SK-N-SH treated with all-trans-retinoic acid at 6 μM for 48 hours (cell line): ENCODE results near the gene HSD17B11.

ENCODE experiments used
- ATAC-seq: fragments of 200-7000 bp; cut with Tn5 transposase; 3 replicates; pipeline ENCODE4 v1.9.1; 2020; ENCODE audit warnings: mild to moderate bottlenecking, moderate library complexity
- ARNTL ChIP-seq: fragments of 450-650 bp; formaldehyde crosslinking; IDR thresholded peaks from 2 replicates; pipeline ENCODE4 v1.5.0; 2020; ENCODE audit warnings: low read depth, mild to moderate bottlenecking, moderate library complexity, borderline replicate concordance
- BACH2 ChIP-seq: fragments of 250-450 bp; sonication (Bioruptor Pico); IDR thresholded peaks from 2 replicates; pipeline ENCODE4 v1.9.0; 2021; ENCODE audit warnings: mild to moderate bottlenecking, borderline replicate concordance
- ESRRG ChIP-seq: fragments of 250-450 bp; sonication (Bioruptor Pico); IDR thresholded peaks from 2 replicates; pipeline ENCODE4 v1.6.1; 2021; ENCODE audit warnings: mild to moderate bottlenecking
- GLIS3 ChIP-seq: fragments of 250-450 bp; sonication (Bioruptor Pico); IDR thresholded peaks from 2 replicates; pipeline ENCODE4 v1.5.0; 2020; ENCODE audit warnings: mild to moderate bottlenecking, moderate library complexity
- ISL1 ChIP-seq: fragments of 250-450 bp; sonication (Bioruptor Pico); IDR thresholded peaks from 2 replicates; pipeline ENCODE4 v2.1.2; 2022; ENCODE audit warnings: mild to moderate bottlenecking, moderate library complexity
- OSR1 ChIP-seq: fragments of 250-450 bp; sonication (Bioruptor Pico); IDR thresholded peaks from 2 replicates; pipeline ENCODE4 v1.8.0; 2022; ENCODE audit warnings: moderate library complexity, mild to moderate bottlenecking, inconsistent platforms
- RARB ChIP-seq: fragments of 250-450 bp; sonication (Bioruptor Pico); IDR thresholded peaks from 2 replicates; pipeline ENCODE4 v1.8.0; 2021; ENCODE audit warnings: mild to moderate bottlenecking, moderate library complexity
- SNAI2 ChIP-seq: fragments of 250-450 bp; sonication (Bioruptor Pico); IDR thresholded peaks from 2 replicates; pipeline ENCODE4 v1.5.0; 2020; ENCODE audit warnings: mild to moderate bottlenecking, moderate library complexity
- TCF4 ChIP-seq: fragments of 250-450 bp; sonication (Bioruptor Pico); IDR thresholded peaks from 2 replicates; pipeline ENCODE4 v1.8.0; 2021; ENCODE audit warnings: mild to moderate bottlenecking, moderate library complexity, borderline replicate concordance
- TOX ChIP-seq: fragments of 250-450 bp; sonication (Bioruptor Pico); IDR thresholded peaks from 2 replicates; pipeline ENCODE4 v1.8.0; 2021; ENCODE audit warnings: mild to moderate bottlenecking, moderate library complexity, borderline replicate concordance
- ZC3H10 ChIP-seq: fragments of 250-450 bp; sonication (Bioruptor Pico); IDR thresholded peaks from 2 replicates; pipeline ENCODE4 v1.5.1; 2021; ENCODE audit warnings: mild to moderate bottlenecking, moderate library complexity
- ZFP3 ChIP-seq: fragments of 250-450 bp; sonication (Bioruptor Pico); IDR thresholded peaks from 2 replicates; pipeline ENCODE4 v1.5.0; 2020; ENCODE audit warnings: mild to moderate bottlenecking, moderate library complexity
- ZFP30 ChIP-seq: fragments of 450-650 bp; formaldehyde crosslinking; IDR thresholded peaks from 2 replicates; pipeline ENCODE4 v1.5.0; 2022; ENCODE audit warnings: mild to moderate bottlenecking, moderate library complexity
- ZNF565 ChIP-seq: fragments of 450-650 bp; formaldehyde crosslinking; conservative IDR thresholded peaks from 2 replicates; pipeline ENCODE4 v1.5.0; 2020; ENCODE audit warnings: low read depth, mild to moderate bottlenecking, moderate library complexity
- ZNF70 ChIP-seq: fragments of 450-650 bp; formaldehyde crosslinking; IDR thresholded peaks from 2 replicates; pipeline ENCODE4 v1.5.0; 2020; ENCODE audit warnings: mild to moderate bottlenecking, moderate library complexity
- ZNF8 ChIP-seq: fragments of 450-650 bp; formaldehyde crosslinking; IDR thresholded peaks from 2 replicates; pipeline ENCODE4 v1.5.0; 2020; ENCODE audit warnings: mild to moderate bottlenecking, moderate library complexity
- TF ChIP-seq, protein P1 (sequence below): fragments of 250-450 bp; sonication (Bioruptor Pico); IDR thresholded peaks from 2 replicates; pipeline ENCODE4 v1.5.0; 2020; ENCODE audit warnings: mild to moderate bottlenecking, moderate library complexity
- TF ChIP-seq, protein P2 (sequence below): fragments of 250-450 bp; sonication (Bioruptor Pico); IDR thresholded peaks from 2 replicates; pipeline ENCODE4 v1.5.1; 2020; ENCODE audit warnings: low read depth, mild to moderate bottlenecking, moderate library complexity
- TF ChIP-seq, protein P3 (sequence below): fragments of 250-450 bp; sonication (Bioruptor Pico); IDR thresholded peaks from 2 replicates; pipeline ENCODE4 v1.8.0; 2021; ENCODE audit warnings: low read depth, mild to moderate bottlenecking, moderate library complexity, borderline replicate concordance
- TF ChIP-seq, protein P4 (sequence below): fragments of 250-450 bp; sonication (Bioruptor Pico); IDR thresholded peaks from 2 replicates; pipeline ENCODE4 v1.8.0; 2020; ENCODE audit warnings: mild to moderate bottlenecking, moderate library complexity, borderline replicate concordance
- TF ChIP-seq, protein P5 (sequence below): fragments of 250-450 bp; sonication (Bioruptor Pico); IDR thresholded peaks from 2 replicates; pipeline ENCODE4 v1.5.1; 2021; ENCODE audit warnings: mild to moderate bottlenecking, moderate library complexity

HSD17B11 gene

DNA sequence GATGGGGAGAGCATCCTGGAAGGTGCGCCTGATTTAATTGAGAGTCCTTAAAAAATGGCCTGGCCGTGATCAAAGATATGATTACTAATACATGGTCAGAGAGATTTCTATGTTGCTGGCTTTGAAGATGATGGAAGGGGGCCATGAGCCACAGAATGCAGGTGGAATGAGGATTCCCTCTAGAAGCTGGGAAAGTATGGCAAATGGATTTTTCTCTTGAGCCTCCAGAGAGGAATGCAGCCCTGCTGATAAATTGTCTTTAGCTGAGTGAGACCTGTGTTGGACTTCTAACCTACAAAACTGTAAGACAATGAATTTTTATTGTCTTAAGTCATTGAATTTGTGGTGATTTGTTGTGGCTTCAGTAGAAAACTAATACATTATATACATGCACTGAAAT is 39.0 kb upstream of the HSD17B11 start (continued):
- TF ChIP-seq, protein P1, sequence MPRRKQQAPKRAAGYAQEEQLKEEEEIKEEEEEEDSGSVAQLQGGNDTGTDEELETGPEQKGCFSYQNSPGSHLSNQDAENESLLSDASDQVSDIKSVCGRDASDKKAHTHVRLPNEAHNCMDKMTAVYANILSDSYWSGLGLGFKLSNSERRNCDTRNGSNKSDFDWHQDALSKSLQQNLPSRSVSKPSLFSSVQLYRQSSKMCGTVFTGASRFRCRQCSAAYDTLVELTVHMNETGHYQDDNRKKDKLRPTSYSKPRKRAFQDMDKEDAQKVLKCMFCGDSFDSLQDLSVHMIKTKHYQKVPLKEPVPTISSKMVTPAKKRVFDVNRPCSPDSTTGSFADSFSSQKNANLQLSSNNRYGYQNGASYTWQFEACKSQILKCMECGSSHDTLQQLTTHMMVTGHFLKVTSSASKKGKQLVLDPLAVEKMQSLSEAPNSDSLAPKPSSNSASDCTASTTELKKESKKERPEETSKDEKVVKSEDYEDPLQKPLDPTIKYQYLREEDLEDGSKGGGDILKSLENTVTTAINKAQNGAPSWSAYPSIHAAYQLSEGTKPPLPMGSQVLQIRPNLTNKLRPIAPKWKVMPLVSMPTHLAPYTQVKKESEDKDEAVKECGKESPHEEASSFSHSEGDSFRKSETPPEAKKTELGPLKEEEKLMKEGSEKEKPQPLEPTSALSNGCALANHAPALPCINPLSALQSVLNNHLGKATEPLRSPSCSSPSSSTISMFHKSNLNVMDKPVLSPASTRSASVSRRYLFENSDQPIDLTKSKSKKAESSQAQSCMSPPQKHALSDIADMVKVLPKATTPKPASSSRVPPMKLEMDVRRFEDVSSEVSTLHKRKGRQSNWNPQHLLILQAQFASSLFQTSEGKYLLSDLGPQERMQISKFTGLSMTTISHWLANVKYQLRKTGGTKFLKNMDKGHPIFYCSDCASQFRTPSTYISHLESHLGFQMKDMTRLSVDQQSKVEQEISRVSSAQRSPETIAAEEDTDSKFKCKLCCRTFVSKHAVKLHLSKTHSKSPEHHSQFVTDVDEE (CRISPR knock-in tag): no peak
- TF ChIP-seq TOX (CRISPR knock-in tag) (no peak), ZNF565 (CRISPR knock-in tag) (no peak), OSR1 (CRISPR knock-in tag) (no peak), TCF4 (CRISPR knock-in tag) (no peak), ESRRG (no peak), ZNF70 (CRISPR knock-in tag) (no peak), ARNTL (CRISPR knock-in tag) (no peak)
- TF ChIP-seq, protein P2, sequence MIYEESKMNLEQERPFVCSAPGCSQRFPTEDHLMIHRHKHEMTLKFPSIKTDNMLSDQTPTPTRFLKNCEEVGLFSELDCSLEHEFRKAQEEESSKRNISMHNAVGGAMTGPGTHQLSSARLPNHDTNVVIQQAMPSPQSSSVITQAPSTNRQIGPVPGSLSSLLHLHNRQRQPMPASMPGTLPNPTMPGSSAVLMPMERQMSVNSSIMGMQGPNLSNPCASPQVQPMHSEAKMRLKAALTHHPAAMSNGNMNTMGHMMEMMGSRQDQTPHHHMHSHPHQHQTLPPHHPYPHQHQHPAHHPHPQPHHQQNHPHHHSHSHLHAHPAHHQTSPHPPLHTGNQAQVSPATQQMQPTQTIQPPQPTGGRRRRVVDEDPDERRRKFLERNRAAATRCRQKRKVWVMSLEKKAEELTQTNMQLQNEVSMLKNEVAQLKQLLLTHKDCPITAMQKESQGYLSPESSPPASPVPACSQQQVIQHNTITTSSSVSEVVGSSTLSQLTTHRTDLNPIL (CRISPR knock-in tag): no peak
- TF ChIP-seq, protein P3, sequence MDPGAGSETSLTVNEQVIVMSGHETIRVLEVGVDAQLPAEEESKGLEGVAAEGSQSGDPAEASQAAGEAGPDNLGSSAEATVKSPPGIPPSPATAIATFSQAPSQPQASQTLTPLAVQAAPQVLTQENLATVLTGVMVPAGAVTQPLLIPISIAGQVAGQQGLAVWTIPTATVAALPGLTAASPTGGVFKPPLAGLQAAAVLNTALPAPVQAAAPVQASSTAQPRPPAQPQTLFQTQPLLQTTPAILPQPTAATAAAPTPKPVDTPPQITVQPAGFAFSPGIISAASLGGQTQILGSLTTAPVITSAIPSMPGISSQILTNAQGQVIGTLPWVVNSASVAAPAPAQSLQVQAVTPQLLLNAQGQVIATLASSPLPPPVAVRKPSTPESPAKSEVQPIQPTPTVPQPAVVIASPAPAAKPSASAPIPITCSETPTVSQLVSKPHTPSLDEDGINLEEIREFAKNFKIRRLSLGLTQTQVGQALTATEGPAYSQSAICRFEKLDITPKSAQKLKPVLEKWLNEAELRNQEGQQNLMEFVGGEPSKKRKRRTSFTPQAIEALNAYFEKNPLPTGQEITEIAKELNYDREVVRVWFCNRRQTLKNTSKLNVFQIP (CRISPR knock-in tag): no peak

DNA sequence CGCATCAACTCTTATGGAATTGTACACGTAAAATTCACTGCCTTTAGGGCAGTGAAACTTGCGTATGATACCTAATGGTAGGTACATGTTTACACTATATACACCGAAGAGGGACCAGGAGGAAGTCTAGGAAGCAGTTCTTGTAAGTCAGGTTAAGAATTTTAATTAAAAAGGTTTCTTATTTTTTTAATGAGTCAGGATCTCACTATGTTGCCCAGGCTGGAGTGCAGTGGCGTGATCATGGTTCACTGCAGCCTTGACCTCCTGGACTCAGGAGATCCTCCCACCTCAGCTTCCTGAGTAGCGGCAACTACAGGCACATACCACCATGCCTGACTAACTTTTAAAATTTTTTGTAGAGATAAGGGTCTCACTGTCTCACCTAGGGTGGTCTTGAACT is 38.0 kb upstream of the HSD17B11 start:
- no peak for TF ChIP-seq GLIS3
- no peak for TF ChIP-seq TCF4 (CRISPR knock-in tag)
- no peak for TF ChIP-seq OSR1 (CRISPR knock-in tag)
- no peak for TF ChIP-seq ZNF70 (CRISPR knock-in tag)
- TF ChIP-seq, protein P1 (CRISPR knock-in tag): no peak
- TF ChIP-seq ISL1: no peak
- TF ChIP-seq, protein P4, sequence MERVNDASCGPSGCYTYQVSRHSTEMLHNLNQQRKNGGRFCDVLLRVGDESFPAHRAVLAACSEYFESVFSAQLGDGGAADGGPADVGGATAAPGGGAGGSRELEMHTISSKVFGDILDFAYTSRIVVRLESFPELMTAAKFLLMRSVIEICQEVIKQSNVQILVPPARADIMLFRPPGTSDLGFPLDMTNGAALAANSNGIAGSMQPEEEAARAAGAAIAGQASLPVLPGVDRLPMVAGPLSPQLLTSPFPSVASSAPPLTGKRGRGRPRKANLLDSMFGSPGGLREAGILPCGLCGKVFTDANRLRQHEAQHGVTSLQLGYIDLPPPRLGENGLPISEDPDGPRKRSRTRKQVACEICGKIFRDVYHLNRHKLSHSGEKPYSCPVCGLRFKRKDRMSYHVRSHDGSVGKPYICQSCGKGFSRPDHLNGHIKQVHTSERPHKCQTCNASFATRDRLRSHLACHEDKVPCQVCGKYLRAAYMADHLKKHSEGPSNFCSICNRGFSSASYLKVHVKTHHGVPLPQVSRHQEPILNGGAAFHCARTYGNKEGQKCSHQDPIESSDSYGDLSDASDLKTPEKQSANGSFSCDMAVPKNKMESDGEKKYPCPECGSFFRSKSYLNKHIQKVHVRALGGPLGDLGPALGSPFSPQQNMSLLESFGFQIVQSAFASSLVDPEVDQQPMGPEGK (CRISPR knock-in tag): no peak
- ATAC-seq: no peak

DNA sequence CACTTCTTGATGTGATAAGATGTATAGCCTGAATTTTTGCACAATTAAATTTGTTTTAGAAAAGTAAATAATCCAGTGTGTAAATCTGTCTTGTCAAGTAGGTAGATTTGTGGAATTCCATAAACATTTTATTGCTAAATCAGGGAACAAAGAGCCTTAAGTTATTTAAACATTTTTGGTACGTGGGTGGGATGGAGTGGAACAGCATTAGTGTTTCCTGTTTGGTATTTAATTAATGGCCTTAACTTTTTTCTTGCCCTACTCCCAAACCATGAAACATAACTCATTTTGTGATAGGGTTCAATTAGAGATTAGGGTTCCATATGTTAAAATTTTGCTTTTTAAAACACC is 36.5 kb upstream of the HSD17B11 start:
- ATAC-seq: no peak
- no peak for TF ChIP-seq ZNF565 (CRISPR knock-in tag)
- no peak for TF ChIP-seq RARB (CRISPR knock-in tag)
- no peak for TF ChIP-seq ARNTL (CRISPR knock-in tag)
- no peak for TF ChIP-seq ZNF8
- TF ChIP-seq ZFP3 (CRISPR knock-in tag): no peak
- TF ChIP-seq SNAI2 (CRISPR knock-in tag): no peak
- TF ChIP-seq BACH2 (CRISPR knock-in tag): no peak
- TF ChIP-seq, protein P3 (CRISPR knock-in tag): no peak
- TF ChIP-seq ZC3H10 (CRISPR knock-in tag): no peak
- no peak for TF ChIP-seq ISL1
- no peak for TF ChIP-seq OSR1 (CRISPR knock-in tag)
- no peak for TF ChIP-seq ZNF70 (CRISPR knock-in tag)
- no peak for TF ChIP-seq ESRRG
- TF ChIP-seq, protein P5, sequence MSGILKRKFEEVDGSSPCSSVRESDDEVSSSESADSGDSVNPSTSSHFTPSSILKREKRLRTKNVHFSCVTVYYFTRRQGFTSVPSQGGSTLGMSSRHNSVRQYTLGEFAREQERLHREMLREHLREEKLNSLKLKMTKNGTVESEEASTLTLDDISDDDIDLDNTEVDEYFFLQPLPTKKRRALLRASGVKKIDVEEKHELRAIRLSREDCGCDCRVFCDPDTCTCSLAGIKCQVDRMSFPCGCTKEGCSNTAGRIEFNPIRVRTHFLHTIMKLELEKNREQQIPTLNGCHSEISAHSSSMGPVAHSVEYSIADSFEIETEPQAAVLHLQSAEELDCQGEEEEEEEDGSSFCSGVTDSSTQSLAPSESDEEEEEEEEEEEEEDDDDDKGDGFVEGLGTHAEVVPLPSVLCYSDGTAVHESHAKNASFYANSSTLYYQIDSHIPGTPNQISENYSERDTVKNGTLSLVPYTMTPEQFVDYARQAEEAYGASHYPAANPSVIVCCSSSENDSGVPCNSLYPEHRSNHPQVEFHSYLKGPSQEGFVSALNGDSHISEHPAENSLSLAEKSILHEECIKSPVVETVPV (CRISPR knock-in tag): no peak
- TF ChIP-seq, protein P4 (CRISPR knock-in tag): no peak
- TF ChIP-seq GLIS3: no peak
- TF ChIP-seq ZFP30 (CRISPR knock-in tag): no peak
